ENCODE measurements around the gene RNF14. TPM values are rescaled to one million over a fixed set of nuclear protein-coding genes. Genes with fewer than 3 reads are reported as not detected.

Gene RNF14
- total RNA-seq, 2 donors from 2014 or later = 27.5 to 33.0 TPM

Other genes starting within 250 kb of the RNF14 start
- 10 to 100 TPM; 45.4 to 69.7 TPM for gene PCDH1, start 90.7 kb upstream of the RNF14 start, total RNA-seq
- 10 to 100 TPM; 66.5 to 71.4 TPM for gene DELE1, start 45.2 kb upstream of the RNF14 start, total RNA-seq
- gene PCDH12, start 10.9 kb upstream of the RNF14 start, total RNA-seq = not detected
- gene GNPDA1, start 43.9 kb downstream of the RNF14 start, total RNA-seq = 100 to 1,000 TPM in 1 of 2 donors, 10 to 100 TPM in 1; 90.9 to 118 TPM
- gene NDFIP1, start 139.7 kb downstream of the RNF14 start, total RNA-seq = 10 to 100 TPM; 46.2 to 49.0 TPM